ENCODE data around the gene CHD3. TPM values are rescaled to one million over a fixed set of nuclear protein-coding genes. Genes with fewer than 3 reads are reported as not detected.

The CHD3 gene
- polyA plus RNA-seq, 1 of the 3 experiments (the other 2 are of a cell fraction): 56.2 TPM

DNA sequence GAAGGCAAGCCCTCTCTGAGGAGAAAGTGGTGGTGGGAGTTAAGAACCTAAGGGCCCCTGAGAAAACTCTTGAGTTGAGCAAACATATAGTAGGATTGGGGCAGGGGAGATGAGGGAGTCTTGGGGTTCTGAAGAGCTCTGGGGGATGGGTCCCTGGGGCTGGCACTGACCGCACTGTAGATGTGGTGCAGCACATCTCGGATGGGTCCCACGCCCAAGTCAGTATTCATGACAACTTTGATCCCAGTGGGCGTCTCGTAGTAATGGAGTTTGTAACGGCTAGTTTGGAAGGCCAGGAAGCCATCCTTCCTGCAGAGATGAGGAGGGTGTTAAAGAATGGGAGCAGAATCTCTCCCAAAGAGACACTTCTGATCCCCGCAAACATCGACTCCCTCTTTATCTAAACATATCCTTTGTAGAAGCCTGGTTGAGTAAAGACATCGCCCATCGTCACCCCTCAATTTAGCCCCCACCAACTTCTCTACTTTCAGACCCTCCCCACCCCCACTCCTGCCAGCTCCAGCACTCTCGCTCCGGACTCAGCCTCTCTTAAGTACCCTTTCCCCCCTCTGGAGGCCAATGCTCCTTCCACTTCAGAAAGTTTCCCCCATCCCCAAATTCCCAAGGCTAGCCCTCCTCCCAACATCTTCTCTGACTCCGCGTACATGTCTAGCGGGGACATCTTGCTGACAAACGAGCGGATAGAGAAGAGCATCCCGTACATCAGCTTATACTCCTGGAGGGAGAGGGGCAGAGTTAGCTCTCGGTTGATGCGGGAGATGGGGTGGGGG lies 42.4 kb downstream of the CHD3 start:
- 27% methylated on average over 20 of the region's 20 CpGs for WGBS (ENCODE audit: low lambda C conversion rate)
- POLR2A ChIA-PET: interaction anchor here (1.0 to 2.7 kb wide), 3 partner anchors 13 to 46 kb away, joined by 5 to 11 read pairs (median 8); partner anchors contain the start of gene RNF227
- CTCF ChIA-PET: interaction anchor here (0.7 to 8.2 kb wide), 9 partner anchors 15 to 188 kb away, joined by 3 to 61 read pairs (median 5); partner anchors contain the start of gene RNF227

More for the DNA sequence above, 42.4 kb downstream of the CHD3 start:
- Histone ChIP-seq H3K36me3 (replicated peaks in 1 of 2; ENCODE audit: control insufficient read depth in 1 of 2, insufficient read depth in 2 of 2, low read length in 1 of 2) (peaks cover 11 to 15% of the 10 kb centered on the region in 2 experiments), H3K9me2 (no peaks in the 10 kb centered on the region), H3K27ac (ENCODE audit: low read depth in 2 of 2, low read length in 1 of 2) (peak overlapping the region in 1 of 2 experiments; percentile 83; a peak in 3 of 4 replicates), H4K20me1 (ENCODE audit: insufficient read depth) (0 out of 2 replicates have a peak, but pooled peaks cover 9% of the 10 kb centered on the region), H3K4me2 (peak overlapping the region; percentile 96), H3K4me3 (ENCODE audit: low read depth in 2 of 2, low read length in 1 of 2) (peak overlapping the region; percentile 99 to 100), H2AFZ (ENCODE audit: low read depth) (peak overlapping the region; percentile 82; the same call in 1 of the 2 replicates), H3K79me2 (ENCODE audit: insufficient read depth) (peaks cover 52% of the 10 kb centered on the region), H3K4me1 (ENCODE audit: control insufficient read depth in 1 of 2, insufficient read depth in 2 of 2, low read depth in 1 of 2, low read length in 1 of 2) (peaks cover 21 to 38% of the 10 kb centered on the region in 2 experiments; a peak in 3 of 4 replicates), H3F3A (replicated peaks; ENCODE audit: insufficient read depth) (peaks cover 4% of the 10 kb centered on the region), H3K9me3 (no peaks in the 10 kb centered on the region), H3K9ac (peak overlapping the region; percentile 80), H3K27me3 (ENCODE audit: insufficient read depth) (no peaks in the 10 kb centered on the region)
- no peak for DNase-seq
- TF ChIP-seq, protein P1, sequence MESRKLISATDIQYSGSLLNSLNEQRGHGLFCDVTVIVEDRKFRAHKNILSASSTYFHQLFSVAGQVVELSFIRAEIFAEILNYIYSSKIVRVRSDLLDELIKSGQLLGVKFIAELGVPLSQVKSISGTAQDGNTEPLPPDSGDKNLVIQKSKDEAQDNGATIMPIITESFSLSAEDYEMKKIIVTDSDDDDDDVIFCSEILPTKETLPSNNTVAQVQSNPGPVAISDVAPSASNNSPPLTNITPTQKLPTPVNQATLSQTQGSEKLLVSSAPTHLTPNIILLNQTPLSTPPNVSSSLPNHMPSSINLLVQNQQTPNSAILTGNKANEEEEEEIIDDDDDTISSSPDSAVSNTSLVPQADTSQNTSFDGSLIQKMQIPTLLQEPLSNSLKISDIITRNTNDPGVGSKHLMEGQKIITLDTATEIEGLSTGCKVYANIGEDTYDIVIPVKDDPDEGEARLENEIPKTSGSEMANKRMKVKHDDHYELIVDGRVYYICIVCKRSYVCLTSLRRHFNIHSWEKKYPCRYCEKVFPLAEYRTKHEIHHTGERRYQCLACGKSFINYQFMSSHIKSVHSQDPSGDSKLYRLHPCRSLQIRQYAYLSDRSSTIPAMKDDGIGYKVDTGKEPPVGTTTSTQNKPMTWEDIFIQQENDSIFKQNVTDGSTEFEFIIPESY (IDR thresholded peaks at IDR 0.05; ENCODE audit: borderline replicate concordance, low read depth): no peak
- TF ChIP-seq, protein P2, sequence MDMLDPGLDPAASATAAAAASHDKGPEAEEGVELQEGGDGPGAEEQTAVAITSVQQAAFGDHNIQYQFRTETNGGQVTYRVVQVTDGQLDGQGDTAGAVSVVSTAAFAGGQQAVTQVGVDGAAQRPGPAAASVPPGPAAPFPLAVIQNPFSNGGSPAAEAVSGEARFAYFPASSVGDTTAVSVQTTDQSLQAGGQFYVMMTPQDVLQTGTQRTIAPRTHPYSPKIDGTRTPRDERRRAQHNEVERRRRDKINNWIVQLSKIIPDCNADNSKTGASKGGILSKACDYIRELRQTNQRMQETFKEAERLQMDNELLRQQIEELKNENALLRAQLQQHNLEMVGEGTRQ (IDR thresholded peaks at IDR 0.05; ENCODE audit: borderline replicate concordance, low read depth, low read length): no peak
- no peak for TF ChIP-seq TAF1 (IDR thresholded peaks at IDR 0.05; ENCODE audit: borderline replicate concordance, low read depth, low read length)
- TF ChIP-seq YY1 (IDR thresholded peaks at IDR 0.05; ENCODE audit: low read depth): no peak
- TF ChIP-seq FOXJ3 (CRISPR knock-in tag; IDR thresholded peaks at IDR 0.05): no peak
- TF ChIP-seq RXRA (IDR thresholded peaks at IDR 0.05; ENCODE audit: borderline replicate concordance, low read depth): no peak
- no peak for TF ChIP-seq ELF1 (IDR thresholded peaks at IDR 0.05)
- no peak for TF ChIP-seq EP300 (IDR thresholded peaks at IDR 0.05; ENCODE audit: borderline replicate concordance in 1 of 2, low read depth in 1 of 2, low read length in 1 of 2)
- TF ChIP-seq EZH2phosphoT487 (IDR thresholded peaks at IDR 0.05; ENCODE audit: borderline replicate concordance, low read depth): no peak
- TF ChIP-seq CHD2 (IDR thresholded peaks at IDR 0.05; ENCODE audit: low read length, partially characterized antibody): no peak
- TF ChIP-seq MEF2A (IDR thresholded peaks at IDR 0.05; ENCODE audit: borderline replicate concordance, low read depth): no peak
- TF ChIP-seq SIN3A (IDR thresholded peaks at IDR 0.05; ENCODE audit: borderline replicate concordance, low read depth, low read length): no peak
- no peak for TF ChIP-seq GATA2 (CRISPR knock-in tag; IDR thresholded peaks at IDR 0.05)
- no peak for TF ChIP-seq POLR2AphosphoS5 (IDR thresholded peaks at IDR 0.05; ENCODE audit: low read depth, low read length)
- no peak for TF ChIP-seq JUND (IDR thresholded peaks at IDR 0.05)
- no peak for TF ChIP-seq TCF12 (IDR thresholded peaks at IDR 0.05)
- TF ChIP-seq FOSL2 (IDR thresholded peaks at IDR 0.05; ENCODE audit: borderline replicate concordance, low read depth): no peak
- TF ChIP-seq, protein P3, sequence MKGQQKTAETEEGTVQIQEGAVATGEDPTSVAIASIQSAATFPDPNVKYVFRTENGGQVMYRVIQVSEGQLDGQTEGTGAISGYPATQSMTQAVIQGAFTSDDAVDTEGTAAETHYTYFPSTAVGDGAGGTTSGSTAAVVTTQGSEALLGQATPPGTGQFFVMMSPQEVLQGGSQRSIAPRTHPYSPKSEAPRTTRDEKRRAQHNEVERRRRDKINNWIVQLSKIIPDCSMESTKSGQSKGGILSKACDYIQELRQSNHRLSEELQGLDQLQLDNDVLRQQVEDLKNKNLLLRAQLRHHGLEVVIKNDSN (IDR thresholded peaks at IDR 0.05; ENCODE audit: borderline replicate concordance, low read depth): no peak
- no peak for TF ChIP-seq RFX5 (IDR thresholded peaks at IDR 0.05; ENCODE audit: low read length)
- no peak for TF ChIP-seq RAD21 (IDR thresholded peaks at IDR 0.05; ENCODE audit: low read length)

Data from SK-N-SH (cell line).